NB4 (cell line): ENCODE measurements around the gene GLRX.

ENCODE experiments used
- DNase-seq: peaks from one replicate; pipeline ENCODE4 v3.0.0; 2010; ENCODE audit warnings: low read depth
- H3K4me3 ChIP-seq: one replicate; pipeline ENCODE4 v1.5.1; 2011; ENCODE audit warnings: mild to moderate bottlenecking, low read depth, low read length, moderate library complexity
- CTCF ChIP-seq: IDR thresholded peaks from one replicate; pipeline ENCODE4 v1.5.1; 2012; ENCODE audit warnings: low read depth, low read length
- MAX ChIP-seq: IDR thresholded peaks from 2 replicates; pipeline ENCODE4 v1.6.1; 2011; ENCODE audit warnings: low read depth, low read length
- MYC ChIP-seq: IDR thresholded peaks from 2 replicates; pipeline ENCODE4 v1.6.1; 2011; ENCODE audit warnings: low read depth, low read length
- POLR2A ChIP-seq: IDR thresholded peaks from 2 replicates; pipeline ENCODE4 v1.6.1; 2011; ENCODE audit warnings: mild to moderate bottlenecking; ENCODE audit not compliant: insufficient read length; ENCODE audit errors: extremely low read depth

GLRX gene

GRCh38 chr5:95768731-95769130, 53.8 kb downstream of the GLRX start:
- TF ChIP-seq CTCF (no peak), POLR2A (no peak), MAX (no peak), MYC (no peak)
- H3K4me3 ChIP-seq, result no peak overlapping the region
- DNase-seq, result no peak

- no peak for DNase-seq
- no peak for TF ChIP-seq CTCF
- no peak for TF ChIP-seq MAX
- TF ChIP-seq POLR2A, result no peak
- H3K4me3 ChIP-seq, result no peak overlapping the region
Measured at GRCh38 chr5:95763941-95764340, 58.6 kb downstream of the GLRX start.
